DMS 273 (cell line): ENCODE measurements around the gene SLC39A11.
A peak's percentile ranks its signal among the peaks of the same experiment; 100 is the strongest.
"Not testable (repeated sequence)": the region's sequence is repeated elsewhere in the genome, so short reads cannot be mapped to it uniquely, and the experiment has no call there.

ENCODE experiments used
- DNase-seq: peaks from one replicate; lab custom pipeline; 2025; ENCODE audit not compliant: unreplicated experiment; lab: John Stamatoyannopoulos, UW

The SLC39A11 gene

DNA sequence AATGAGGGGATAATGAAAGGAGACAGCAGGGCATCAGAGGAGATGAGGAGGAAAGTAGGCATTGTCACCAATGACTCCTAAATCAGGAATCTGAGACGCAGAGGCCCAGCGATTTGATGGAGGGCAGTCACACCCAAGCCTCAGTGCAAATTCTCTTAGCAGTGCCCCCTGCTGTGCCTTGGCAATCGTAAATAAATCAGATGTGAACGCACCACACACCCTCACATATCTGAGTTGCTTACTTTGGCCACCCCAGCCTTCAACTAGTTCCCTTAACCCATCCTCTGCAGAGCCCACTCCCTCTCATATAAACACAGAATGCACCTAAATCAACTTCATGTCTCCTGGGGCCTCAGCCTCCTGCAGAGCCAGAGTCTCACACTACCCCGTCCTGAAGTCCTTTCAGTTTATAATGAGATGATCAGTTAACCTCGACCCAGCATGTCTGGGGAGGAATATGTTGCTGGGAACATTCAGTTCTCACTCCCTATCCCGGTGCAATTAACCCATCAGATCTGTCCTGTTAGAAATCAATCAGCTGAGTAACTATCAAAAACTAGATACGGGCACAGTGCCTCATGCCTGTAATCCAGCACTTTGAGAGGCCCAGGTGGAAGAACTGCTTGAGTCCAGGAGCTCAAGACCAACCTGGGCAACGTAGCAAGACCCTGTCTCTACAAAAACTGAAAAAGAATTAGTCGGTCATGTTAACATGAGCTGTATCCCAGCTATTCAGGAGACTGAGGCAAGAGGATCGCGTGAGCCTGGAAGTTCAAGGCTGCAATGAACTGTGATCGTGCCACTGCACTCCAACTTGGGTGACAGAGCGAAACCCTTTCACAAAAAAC lies 78.4 kb downstream of the SLC39A11 start:
- DNase-seq: peak; percentile 23

- DNase-seq: no peak
Observed at GRCh38 chr17:73013301-73013700, 79.2 kb downstream of the SLC39A11 start.

DNA sequence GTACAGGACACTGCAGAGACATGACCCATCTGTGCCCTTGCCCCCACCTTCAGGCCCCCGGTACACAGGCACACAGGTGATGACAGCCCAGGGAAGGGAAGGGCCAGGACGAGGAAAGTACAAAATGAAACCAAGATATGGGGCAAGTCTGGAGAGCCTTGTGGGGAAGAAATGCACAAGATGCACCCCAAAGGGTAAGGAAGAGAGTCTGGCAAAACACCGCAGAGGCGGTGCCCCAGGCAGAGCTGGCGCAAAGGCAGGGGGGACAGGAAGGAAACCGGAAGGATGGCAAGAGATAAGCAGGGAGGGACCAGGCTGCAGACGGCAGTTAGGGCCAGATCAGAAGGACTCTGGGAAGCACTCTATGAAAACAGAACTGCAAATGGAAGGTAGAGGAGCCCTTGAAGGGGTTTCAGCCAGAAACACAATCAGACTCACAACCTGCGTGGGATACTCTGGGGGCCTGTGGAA lies 81.4 kb downstream of the SLC39A11 start:
- no peak for DNase-seq

- DNase-seq: no peak
Observed at GRCh38 chr17:73010414-73010813, 82.1 kb downstream of the SLC39A11 start.

DNA sequence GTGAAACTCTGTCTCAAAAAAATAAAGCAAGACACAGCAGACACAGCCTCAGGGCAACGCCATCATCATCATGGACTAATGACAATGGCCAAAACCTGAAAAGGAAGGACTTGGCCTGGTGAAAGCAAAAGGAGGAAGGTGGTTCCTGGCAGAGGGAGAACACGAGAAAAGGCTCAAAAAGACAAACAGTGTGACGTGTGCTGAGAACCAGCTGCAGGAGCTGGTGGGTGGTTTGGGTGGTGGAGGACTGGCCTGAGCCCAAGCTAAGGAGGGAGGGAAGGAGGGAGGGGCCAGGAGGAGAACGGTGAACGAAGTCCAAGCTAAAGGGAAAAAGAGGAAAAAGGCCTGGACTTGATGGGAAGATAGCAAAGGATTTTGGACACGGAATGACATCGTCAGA lies 85.1 kb downstream of the SLC39A11 start:
- DNase-seq: peak; percentile 23

DNA sequence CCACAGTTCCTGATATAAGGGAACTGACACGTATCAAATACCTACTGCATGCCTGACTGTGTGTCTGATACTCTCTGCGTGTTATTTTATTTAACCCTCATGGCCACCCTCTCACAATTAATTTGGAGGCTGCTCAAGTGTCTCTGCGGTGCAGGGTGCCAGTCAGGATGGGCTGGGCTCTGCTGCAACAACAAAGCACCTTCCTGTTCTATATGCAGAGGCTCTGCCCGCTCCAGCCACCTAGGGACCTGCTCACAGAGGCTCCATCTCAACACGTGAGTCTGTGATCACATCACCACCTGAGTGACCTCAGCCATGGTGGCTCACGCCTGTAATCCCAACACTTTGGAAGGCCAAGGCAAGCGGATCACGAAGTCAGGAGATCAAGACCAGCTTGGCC lies 87.1 kb downstream of the SLC39A11 start:
- no peak for DNase-seq

GRCh38 chr17:73003487-73003886 lies 89.0 kb downstream of the SLC39A11 start:
- no peak for DNase-seq

DNA sequence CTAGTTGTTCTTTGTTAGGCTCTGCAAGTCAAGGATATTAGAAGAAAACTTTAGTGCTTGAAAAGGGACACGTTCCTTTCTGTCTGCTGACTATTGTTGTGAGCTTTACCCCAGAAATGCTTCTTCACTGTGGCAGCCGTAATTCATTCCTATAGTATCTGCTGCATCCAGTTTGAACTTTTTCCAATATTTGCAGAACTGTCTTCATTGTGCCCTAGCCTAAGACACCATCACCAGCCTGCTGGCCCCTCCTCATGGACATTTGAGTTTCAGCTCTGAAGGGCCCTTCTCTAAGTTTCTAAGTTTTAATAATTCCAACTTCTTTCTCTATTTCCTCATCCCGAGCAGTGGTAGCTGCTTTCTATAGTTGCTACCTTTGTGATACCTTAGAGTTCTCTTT lies 91.7 kb downstream of the SLC39A11 start:
- no peak for DNase-seq

DNA sequence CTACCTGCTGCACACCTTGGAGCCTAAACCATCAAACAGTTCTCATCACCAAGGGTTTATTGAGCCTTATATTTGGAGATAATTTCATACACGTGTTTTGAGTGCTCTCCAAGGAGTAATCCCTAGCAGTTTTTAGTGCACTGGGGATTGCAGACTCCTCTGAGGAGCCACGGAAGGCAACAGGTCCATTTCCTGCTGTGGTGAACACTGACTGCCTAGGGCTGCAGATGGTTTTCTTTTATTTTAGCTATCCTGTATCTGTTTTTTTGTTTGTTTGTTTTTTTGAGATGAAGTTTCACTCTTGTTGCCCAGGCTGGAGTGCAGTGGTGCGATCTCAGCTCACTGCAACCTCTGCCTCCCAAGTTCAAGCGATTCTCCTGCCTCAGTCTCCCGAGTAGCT lies 93.0 kb downstream of the SLC39A11 start:
- DNase-seq: not testable (repeated sequence)

DNA sequence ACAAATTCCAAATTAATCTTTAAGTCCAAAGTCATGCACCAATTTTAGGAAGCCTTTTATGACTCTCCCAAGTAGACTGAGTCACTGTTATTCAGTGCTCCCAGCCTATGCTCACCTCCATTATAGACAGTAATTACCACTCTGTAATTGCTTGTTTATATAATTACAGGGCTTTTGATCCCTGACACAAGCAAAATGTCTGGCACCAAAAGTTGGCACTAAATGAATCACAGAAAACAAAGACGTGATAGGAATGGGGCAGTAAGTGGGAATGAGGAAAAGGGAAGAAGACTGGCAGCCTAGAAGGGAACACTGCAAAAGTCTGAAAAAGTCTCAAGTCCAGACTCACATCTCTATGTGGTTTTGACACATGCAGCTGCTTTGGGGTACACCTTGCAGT lies 94.1 kb downstream of the SLC39A11 start:
- no peak for DNase-seq

GRCh38 chr17:72997559-72997958 lies 94.9 kb downstream of the SLC39A11 start:
- DNase-seq: no peak

DNA sequence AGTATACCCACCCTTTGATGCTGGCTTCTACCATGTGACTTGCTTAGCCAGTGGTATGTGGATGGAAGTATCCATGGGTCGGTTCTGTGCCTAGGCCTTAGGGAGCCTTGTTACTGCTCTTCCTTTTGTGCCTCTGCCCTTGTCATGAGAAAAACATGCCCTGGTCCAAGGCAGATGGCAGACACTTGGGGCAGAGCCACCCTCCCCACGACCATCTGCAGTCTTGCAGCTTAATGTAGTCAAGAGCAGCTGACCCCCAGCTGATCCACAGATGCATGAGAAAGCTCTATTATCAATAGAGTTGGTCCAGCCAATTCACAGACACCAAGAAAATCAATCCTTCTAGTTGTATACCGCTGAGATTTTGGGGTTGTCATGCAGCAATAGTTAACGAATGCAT lies 95.7 kb downstream of the SLC39A11 start:
- DNase-seq: peak; percentile 80

DNA sequence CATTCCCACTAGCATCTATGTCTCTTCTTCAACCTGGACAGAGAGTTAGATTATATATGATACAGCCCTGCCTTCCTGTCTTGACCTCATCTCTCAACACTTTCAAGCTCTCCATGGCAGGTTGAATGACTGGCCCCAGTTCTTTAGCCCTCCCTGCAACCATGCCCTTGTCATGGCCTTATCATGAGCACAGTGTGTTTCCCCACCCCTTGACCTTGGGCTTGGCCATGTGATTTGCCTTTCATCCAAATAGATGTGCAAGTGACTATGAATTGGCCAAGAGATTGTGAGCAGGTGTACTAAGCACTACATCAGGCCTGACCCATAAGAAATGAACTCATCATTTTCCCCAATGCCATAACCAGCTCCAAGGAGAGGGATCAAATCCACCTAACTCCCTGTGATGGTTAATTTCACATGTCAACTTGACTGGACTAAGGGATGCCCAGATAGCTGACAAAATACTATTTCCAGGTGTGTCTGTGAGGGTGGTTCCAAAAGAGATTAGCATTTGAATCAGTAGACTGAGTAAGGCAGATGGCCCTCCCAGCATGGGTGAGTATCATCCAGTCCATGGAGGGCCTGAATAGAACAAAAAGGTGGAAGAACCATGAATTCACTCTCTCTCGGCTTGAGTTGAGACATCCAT lies 97.4 kb downstream of the SLC39A11 start:
- DNase-seq: no peak

DNA sequence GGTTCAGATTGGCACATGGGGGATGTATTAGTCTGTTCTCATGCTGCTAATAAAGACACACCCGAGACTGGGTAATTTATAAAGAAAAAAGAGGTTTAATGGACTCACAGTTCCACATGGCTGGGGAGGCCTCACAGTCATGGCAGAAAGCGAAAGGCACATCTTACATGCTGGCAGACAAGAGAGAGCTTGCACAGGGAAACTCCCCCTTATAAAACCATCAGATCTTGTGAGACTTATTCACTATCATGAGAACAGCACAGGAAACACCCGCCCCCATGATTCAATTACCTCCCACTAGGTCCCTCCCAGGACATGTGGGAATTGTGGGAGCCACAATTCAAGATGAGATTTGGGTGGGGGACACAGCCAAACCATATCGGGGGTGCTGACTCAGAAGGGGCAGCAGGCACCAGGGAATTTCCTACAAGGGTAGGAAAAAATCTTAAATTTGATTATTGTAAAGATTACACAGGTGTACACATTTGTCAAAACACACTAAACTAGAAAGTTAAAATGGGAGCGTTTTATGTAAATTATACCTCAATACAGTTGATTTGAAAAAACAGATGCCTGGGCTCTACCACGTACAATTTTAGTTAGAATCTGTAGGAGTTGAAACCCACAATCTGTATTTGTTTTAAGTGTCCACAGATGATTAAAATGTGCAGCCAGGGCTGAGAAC lies 99.6 kb downstream of the SLC39A11 start:
- DNase-seq: not testable (repeated sequence)

DNA sequence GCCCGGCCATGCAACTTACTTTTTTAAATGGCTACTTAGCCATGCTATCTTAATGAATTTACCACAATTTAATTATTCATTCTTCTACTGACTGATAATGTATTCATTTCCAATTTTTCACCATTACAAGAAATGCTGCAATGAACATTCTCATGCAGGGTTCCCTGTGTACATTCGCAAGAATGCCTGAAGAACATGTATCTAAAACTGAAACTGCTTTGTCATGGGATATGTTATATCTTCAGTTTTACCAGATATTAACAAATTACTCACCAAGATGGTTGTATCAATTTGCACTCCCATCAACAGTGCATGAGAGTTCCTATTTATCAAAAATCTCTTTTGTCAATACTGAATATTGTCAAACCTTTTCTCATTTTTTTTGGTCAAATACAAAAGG lies 100.8 kb downstream of the SLC39A11 start:
- DNase-seq: no peak

- no peak for DNase-seq
Observed at GRCh38 chr17:72989074-72989610, 103.3 kb downstream of the SLC39A11 start.

- DNase-seq: no peak
Observed at GRCh38 chr17:72988451-72988850, 104.0 kb downstream of the SLC39A11 start.

DNA sequence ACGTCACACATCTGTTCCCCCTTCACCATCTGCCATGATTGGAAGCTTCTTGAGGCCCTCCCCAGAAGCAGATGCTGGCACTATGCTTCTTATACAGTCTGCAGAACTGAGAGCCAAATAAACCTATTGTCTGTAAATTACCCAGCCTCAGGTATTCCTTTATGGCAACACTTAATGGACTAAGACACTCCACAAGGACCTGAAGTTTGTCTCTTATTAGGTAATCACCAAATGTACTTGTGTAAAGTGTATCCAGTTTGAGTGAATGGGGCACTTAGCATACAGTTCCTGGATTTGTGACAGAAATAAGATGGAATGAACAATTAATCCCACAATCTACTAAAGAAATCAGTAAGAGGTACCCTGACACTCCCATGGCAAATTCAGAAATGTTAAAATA lies 105.3 kb downstream of the SLC39A11 start:
- peak; percentile 61 for DNase-seq

- DNase-seq: peak; percentile 93
Observed at GRCh38 chr17:72985882-72986720, 106.4 kb downstream of the SLC39A11 start.

- no peak for DNase-seq
Observed at GRCh38 chr17:72984926-72985325, 107.6 kb downstream of the SLC39A11 start.
